HG03135 (cell line): ENCODE data around the gene FARP2.
"Not testable (repeated sequence)": the region's sequence is repeated elsewhere in the genome, so short reads cannot be mapped to it uniquely, and the experiment has no call there.

Source experiments
- ATAC-seq: cut with Tn5 transposase; IDR thresholded peaks from one replicate; pipeline ENCODE4 v1.9.1; 2021; ENCODE audit warnings: mild to moderate bottlenecking, moderate library complexity; ENCODE audit not compliant: unreplicated experiment

FARP2 gene

GRCh38 chr2:241519669-241520068, 163.6 kb downstream of the FARP2 start:
- ATAC-seq = no peak

- ATAC-seq = no peak
Measured at GRCh38 chr2:241522477-241522876, 166.4 kb downstream of the FARP2 start.

- not testable (repeated sequence) for ATAC-seq
Measured at GRCh38 chr2:241525818-241526780, 170.0 kb downstream of the FARP2 start.

GRCh38 chr2:241530571-241530970, 174.5 kb downstream of the FARP2 start:
- no peak for ATAC-seq

GRCh38 chr2:241531161-241531722, 175.2 kb downstream of the FARP2 start:
- ATAC-seq = no peak

GRCh38 chr2:241532168-241532567, 176.1 kb downstream of the FARP2 start:
- no peak for ATAC-seq

- no peak for ATAC-seq
Measured at GRCh38 chr2:241532733-241533601, 176.9 kb downstream of the FARP2 start.

GRCh38 chr2:241534293-241534692, 178.2 kb downstream of the FARP2 start:
- no peak for ATAC-seq

GRCh38 chr2:241534701-241535375, 178.8 kb downstream of the FARP2 start:
- ATAC-seq = no peak

GRCh38 chr2:241535871-241536655, 180.0 kb downstream of the FARP2 start:
- ATAC-seq = no peak

GRCh38 chr2:241538838-241539615, 182.9 kb downstream of the FARP2 start:
- no peak for ATAC-seq

- no peak for ATAC-seq
Measured at GRCh38 chr2:241539616-241540374, 183.7 kb downstream of the FARP2 start.

- no peak for ATAC-seq
Measured at GRCh38 chr2:241540401-241540770, 184.3 kb downstream of the FARP2 start.

GRCh38 chr2:241540771-241541561, 184.9 kb downstream of the FARP2 start:
- ATAC-seq = no peak

GRCh38 chr2:241541564-241542277, 185.6 kb downstream of the FARP2 start:
- ATAC-seq = no peak

GRCh38 chr2:241542278-241542605, 186.2 kb downstream of the FARP2 start:
- ATAC-seq = no peak
